Common myeloid progenitor, CD34-positive (primary cell): ENCODE data around the gene RNU1-3.
"Not testable (repeated sequence)": the region's sequence is repeated elsewhere in the genome, so short reads cannot be mapped to it uniquely, and the experiment has no call there.

Experiments used
- CTCF ChIA-PET: fragments of 350-600 bp; sonication (Branson Sonifier 250); formaldehyde crosslinking; loops from one replicate; lab custom pipeline; 2021; ENCODE audit warnings: antibody characterized with exemption; lab: Charles Lee
- POLR2A ChIA-PET: fragments of 350-600 bp; sonication (Branson Sonifier 250); formaldehyde crosslinking; loops from one replicate; lab custom pipeline; 2021; ENCODE audit warnings: antibody characterized with exemption; lab: Charles Lee
- DNase-seq, 3 donors: peaks; one replicate each; pipeline versions ENCODE4 v3.0.0 to v3.0.0-alpha.2; 2013
- H3K27ac ChIP-seq, 2 experiments: 1 replicate in 1 of 2; 2 replicates in 1 of 2; pipeline ENCODE4 v1.7.0; 2013; ENCODE audit warnings: inconsistent platforms in 2 of 2, low read length in 2 of 2, mild to moderate bottlenecking in 2 of 2, low read depth in 1 of 2, moderate library complexity in 1 of 2; ENCODE audit not compliant: severe bottlenecking in 2 of 2, insufficient read depth in 1 of 2, poor library complexity in 1 of 2
- H3K27me3 ChIP-seq, 5 experiments: replicated peaks in 2 of 5; 1 replicate in 3 of 5; 2 replicates in 2 of 5; pipeline versions ENCODE4 v1.6.1 to v1.7.0; 2013; ENCODE audit warnings: low read length in 4 of 5, mild to moderate bottlenecking in 2 of 5, moderate library complexity in 2 of 5, inconsistent platforms in 1 of 5; ENCODE audit not compliant: insufficient read depth in 5 of 5, control insufficient read depth in 4 of 5
- H3K36me3 ChIP-seq, 4 experiments: 1 replicate in 2 of 4; 2 replicates in 2 of 4; pipeline versions ENCODE4 v1.6.1 to v1.7.0; 2013; ENCODE audit warnings: low read length in 3 of 4, control low read depth in 1 of 4, mild to moderate bottlenecking in 1 of 4; ENCODE audit not compliant: control insufficient read depth in 4 of 4, insufficient read depth in 4 of 4
- H3K4me1 ChIP-seq, 4 experiments: 1 replicate in 3 of 4; 2 replicates in 1 of 4; pipeline versions ENCODE4 v1.6.1 to v1.7.1; 2013; ENCODE audit warnings: low read length in 3 of 4, mild to moderate bottlenecking in 3 of 4, control low read depth in 1 of 4, inconsistent platforms in 1 of 4, moderate library complexity in 1 of 4; ENCODE audit not compliant: control insufficient read depth in 4 of 4, insufficient read depth in 4 of 4; ENCODE audit errors: control extremely low read depth in 1 of 4
- H3K4me3 ChIP-seq, 7 experiments: 1 replicate in 4 of 7; 2 replicates in 3 of 7; pipeline versions ENCODE4 v1.5.1 to v1.7.0; 2013; ENCODE audit warnings: mild to moderate bottlenecking in 7 of 7, low read length in 6 of 7, moderate library complexity in 6 of 7, inconsistent platforms in 2 of 7, low read depth in 2 of 7, control low read depth in 1 of 7; ENCODE audit not compliant: insufficient read depth in 4 of 7, control insufficient read depth in 1 of 7; ENCODE audit errors: extremely low read depth in 1 of 7
- H3K9me3 ChIP-seq, 5 experiments: 1 replicate in 4 of 5; 2 replicates in 1 of 5; pipeline versions ENCODE4 v1.6.1 to v1.7.1; 2013; ENCODE audit warnings: low read length in 4 of 5, mild to moderate bottlenecking in 2 of 5, inconsistent platforms in 1 of 5, low read depth in 1 of 5, moderate library complexity in 1 of 5; ENCODE audit not compliant: control insufficient read depth in 4 of 5, insufficient read depth in 2 of 5; ENCODE audit errors: control extremely low read depth in 1 of 5
- WGBS: methylation state at CpG from one replicate; pipeline ENCODE4 v1.1.5; 2013; ENCODE audit not compliant: insufficient coverage; 5-methylcytosine and 5-hydroxymethylcytosine counted together

RNU1-3 gene

GRCh38 chr1:16625497-16626408 lies 41.0 kb downstream of the RNU1-3 start:
- Histone ChIP-seq H3K27ac (no peak overlapping the region), H3K9me3 (no peaks in the 10 kb centered on the region), H3K4me1 (peaks cover 0 to 5% (median 0%) of the 10 kb centered on the region in 4 experiments), H3K36me3 (peaks cover 7 to 80% (median 51%) of the 10 kb centered on the region in 4 experiments), H3K27me3 (no peaks in the 10 kb centered on the region), H3K4me3 (no peak overlapping the region)
- ChIA-PET CTCF (interaction anchor here (1.0 to 7.1 kb wide), 11 partner anchors 9 to 82 kb away, joined by 3 to 104 read pairs (median 4); partner anchors contain the start of gene NBPF1), POLR2A (no interaction called here)
- 96% methylated on average over 25 of the region's 25 CpGs for WGBS
- no peak for DNase-seq

- H3K9me3 ChIP-seq, H3K27ac ChIP-seq, H3K27me3 ChIP-seq, POLR2A ChIA-PET, H3K4me1 ChIP-seq, DNase-seq, H3K4me3 ChIP-seq: not testable (repeated sequence)
- WGBS: 92% methylated on average over 27 of the region's 27 CpGs
- CTCF ChIA-PET: interaction anchor here (0.6 to 7.1 kb wide), 7 partner anchors 12 to 84 kb away, joined by 3 to 104 read pairs (median 12); partner anchors contain the start of gene NBPF1
- peaks cover 7 to 70% (median 41%) of the 10 kb centered on the region in 4 experiments for H3K36me3 ChIP-seq
Observed at GRCh38 chr1:16623812-16624719, 42.7 kb downstream of the RNU1-3 start.

- POLR2A ChIA-PET, H3K9me3 ChIP-seq, H3K27me3 ChIP-seq, H3K4me3 ChIP-seq, H3K4me1 ChIP-seq, H3K27ac ChIP-seq, DNase-seq: not testable (repeated sequence)
- CTCF ChIA-PET: interaction anchor here (0.7 to 7.1 kb wide), 6 partner anchors 9 to 85 kb away, joined by 3 to 104 read pairs (median 10); partner anchors contain the start of gene NBPF1
- WGBS: 93% methylated on average over 5 of the region's 7 CpGs
- H3K36me3 ChIP-seq: peaks cover 7 to 68% (median 34%) of the 10 kb centered on the region in 4 experiments
Observed at GRCh38 chr1:16623337-16623736, 43.4 kb downstream of the RNU1-3 start.

- peaks cover 7 to 65% (median 35%) of the 10 kb centered on the region in 4 experiments for H3K36me3 ChIP-seq
- H3K4me3 ChIP-seq: not testable (repeated sequence)
- POLR2A ChIA-PET: interaction anchor here (1.3 to 1.6 kb wide), 2 partner anchors 108 to 283 kb away, joined by 4 read pairs; partner anchors contain the start of gene RNU1-1
Observed at GRCh38 chr1:16621681-16622315, 45.0 kb downstream of the RNU1-3 start.

GRCh38 chr1:16621300-16621658 lies 45.5 kb downstream of the RNU1-3 start:
- CTCF ChIA-PET: interaction anchor here (0.7 to 7.1 kb wide), 22 partner anchors 10 to 428 kb away, joined by 3 to 104 read pairs (median 5); partner anchors contain the start of gene NBPF1
- Histone ChIP-seq H3K4me1 (no peaks in the 10 kb centered on the region), H3K36me3 (peaks cover 7 to 61% (median 31%) of the 10 kb centered on the region in 4 experiments), H3K27me3 (no peaks in the 10 kb centered on the region), H3K9me3 (no peaks in the 10 kb centered on the region), H3K27ac (no peak overlapping the region), H3K4me3 (no peak overlapping the region)
- POLR2A ChIA-PET: interaction anchor here (0.6 to 1.6 kb wide), 7 partner anchors 30 to 618 kb away, joined by 3 to 4 read pairs (median 4); partner anchors contain the start of gene RNU1-1
- WGBS: 96% methylated on average over 2 of the region's 2 CpGs
- DNase-seq: no peak

More at GRCh38 chr1:16621681-16622315, 45.0 kb downstream of the RNU1-3 start:
- CTCF ChIA-PET: interaction anchor here (0.8 to 7.1 kb wide), 20 partner anchors 10 to 428 kb away, joined by 3 to 104 read pairs (median 4); partner anchors contain the start of gene NBPF1
- H3K27ac ChIP-seq, H3K27me3 ChIP-seq, DNase-seq, H3K4me1 ChIP-seq, H3K9me3 ChIP-seq: not testable (repeated sequence)
- 92% methylated on average over 9 of the region's 9 CpGs for WGBS

- not testable (repeated sequence) for DNase-seq, H3K27me3 ChIP-seq, H3K9me3 ChIP-seq, H3K4me3 ChIP-seq, H3K27ac ChIP-seq, H3K4me1 ChIP-seq
- CTCF ChIA-PET: interaction anchor here (1.1 to 7.1 kb wide), 14 partner anchors 8 to 413 kb away, joined by 3 to 104 read pairs (median 6); partner anchors contain the start of gene NBPF1
- 94% methylated on average over 21 of the region's 21 CpGs for WGBS
- peaks cover 7 to 50% (median 22%) of the 10 kb centered on the region in 4 experiments for H3K36me3 ChIP-seq
- POLR2A ChIA-PET: interaction anchor here (0.6 kb wide), 1 partner anchor 89 kb away, joined by 3 read pairs; no protein-coding TSS in a partner anchor
Observed at GRCh38 chr1:16619803-16620501, 46.8 kb downstream of the RNU1-3 start.
